ENCODE data around the gene STARD13.

Gene STARD13

GRCh38 chr13:33139780-33140535, 145.6 kb downstream of the STARD13 start:
- DNase-seq (ENCODE audit: low read depth) = no peak

GRCh38 chr13:33139184-33139583, 146.4 kb downstream of the STARD13 start:
- no peak for DNase-seq (ENCODE audit: low read depth)

GRCh38 chr13:33138441-33138840, 147.1 kb downstream of the STARD13 start:
- no peak for DNase-seq (ENCODE audit: low read depth)

GRCh38 chr13:33137721-33138120, 147.8 kb downstream of the STARD13 start:
- DNase-seq (ENCODE audit: low read depth) = no peak

GRCh38 chr13:33135097-33135496, 150.5 kb downstream of the STARD13 start:
- no peak for DNase-seq (ENCODE audit: low read depth)

- no peak for DNase-seq (ENCODE audit: low read depth)
Observed at GRCh38 chr13:33134213-33134612, 151.3 kb downstream of the STARD13 start.

- no peak for DNase-seq (ENCODE audit: low read depth)
Observed at GRCh38 chr13:33132644-33133440, 152.7 kb downstream of the STARD13 start.

- no peak for DNase-seq (ENCODE audit: low read depth)
Observed at GRCh38 chr13:33129886-33130285, 155.7 kb downstream of the STARD13 start.

- no peak for DNase-seq (ENCODE audit: low read depth)
Observed at GRCh38 chr13:33129094-33129832, 156.3 kb downstream of the STARD13 start.

- no peak for DNase-seq (ENCODE audit: low read depth)
Observed at GRCh38 chr13:33128134-33128533, 157.4 kb downstream of the STARD13 start.

- DNase-seq (ENCODE audit: low read depth) = no peak
Observed at GRCh38 chr13:33127009-33127551, 158.5 kb downstream of the STARD13 start.

- DNase-seq (ENCODE audit: low read depth) = no peak
Observed at GRCh38 chr13:33125821-33126570, 159.6 kb downstream of the STARD13 start.

GRCh38 chr13:33123066-33123859, 162.3 kb downstream of the STARD13 start:
- no peak for DNase-seq (ENCODE audit: low read depth)

- DNase-seq (ENCODE audit: low read depth) = no peak
Observed at GRCh38 chr13:33119856-33120543, 165.6 kb downstream of the STARD13 start.

GRCh38 chr13:33119022-33119781, 166.4 kb downstream of the STARD13 start:
- no peak for DNase-seq (ENCODE audit: low read depth)

- DNase-seq (ENCODE audit: low read depth) = no peak
Observed at GRCh38 chr13:33116321-33117010, 169.1 kb downstream of the STARD13 start.

- no peak for DNase-seq (ENCODE audit: low read depth)
Observed at GRCh38 chr13:33115274-33115673, 170.3 kb downstream of the STARD13 start.

GRCh38 chr13:33114146-33114545, 171.4 kb downstream of the STARD13 start:
- no peak for DNase-seq (ENCODE audit: low read depth)

GRCh38 chr13:33112766-33113165, 172.8 kb downstream of the STARD13 start:
- DNase-seq (ENCODE audit: low read depth) = no peak
